H9 (cell line): Measurements from ENCODE around the gene FRAT2. TPM values are rescaled to one million over a fixed set of nuclear protein-coding genes. Genes with fewer than 3 reads are reported as not detected.

Source experiments
- DNase-seq: peaks from one replicate; pipeline ENCODE4 v3.0.0-alpha.2; 2017
- H2AFZ ChIP-seq: one replicate; pipeline ENCODE4 v1.6.1; 2013; ENCODE audit warnings: mild to moderate bottlenecking, low read length, control low read depth, moderate library complexity
- H2AK5ac ChIP-seq: 2 replicates; pipeline ENCODE4 v1.6.1; 2013; ENCODE audit warnings: low read length, control low read depth, mixed read lengths; ENCODE audit not compliant: insufficient read length
- H2BK120ac ChIP-seq: one replicate; pipeline ENCODE4 v1.6.1; 2013; ENCODE audit warnings: low read depth, mild to moderate bottlenecking, low read length, control low read depth, inconsistent platforms; ENCODE audit not compliant: poor library complexity, severe bottlenecking
- H2BK12ac ChIP-seq: 2 replicates; pipeline ENCODE4 v1.6.1; 2013; ENCODE audit warnings: low read length, control low read depth, mixed read lengths, low read depth; ENCODE audit not compliant: insufficient read length
- H2BK15ac ChIP-seq: 2 replicates; pipeline ENCODE4 v1.6.1; 2013; ENCODE audit warnings: low read depth, low read length, control low read depth
- H2BK20ac ChIP-seq: one replicate; pipeline ENCODE4 v1.6.1; 2013; ENCODE audit warnings: low read depth, mild to moderate bottlenecking, low read length, control low read depth, inconsistent platforms; ENCODE audit not compliant: poor library complexity, severe bottlenecking
- H2BK5ac ChIP-seq: 2 replicates; pipeline ENCODE4 v1.6.1; 2013; ENCODE audit warnings: low read length, control low read depth, mixed read lengths; ENCODE audit not compliant: insufficient read length
- H3K14ac ChIP-seq: 2 replicates; pipeline ENCODE4 v1.6.1; 2013; ENCODE audit warnings: low read length, control low read depth; ENCODE audit not compliant: insufficient read depth
- H3K18ac ChIP-seq: 2 replicates; pipeline ENCODE4 v1.6.1; 2013; ENCODE audit warnings: low read depth, mild to moderate bottlenecking, mixed read lengths, low read length, control low read depth; ENCODE audit not compliant: insufficient read length
- H3K23ac ChIP-seq: 2 replicates; pipeline ENCODE4 v1.6.1; 2013; ENCODE audit warnings: low read length, control low read depth, mixed read lengths, low read depth; ENCODE audit not compliant: insufficient read length
- H3K23me2 ChIP-seq: 2 replicates; pipeline ENCODE4 v1.6.1; 2013; ENCODE audit warnings: low read depth, mild to moderate bottlenecking, mixed read lengths, low read length, control low read depth; ENCODE audit not compliant: insufficient read length, poor library complexity, severe bottlenecking
- H3K27ac ChIP-seq: 2 replicates; pipeline ENCODE4 v1.5.1; 2013; ENCODE audit warnings: low read length, control low read depth, mixed read lengths, low read depth; ENCODE audit not compliant: insufficient read length
- H3K27me3 ChIP-seq: 2 replicates; pipeline ENCODE4 v1.6.1; 2013; ENCODE audit warnings: low read length, control low read depth, inconsistent platforms; ENCODE audit not compliant: insufficient read depth
- H3K4ac ChIP-seq: 2 replicates; pipeline ENCODE4 v1.6.1; 2013; ENCODE audit warnings: low read depth, mild to moderate bottlenecking, control low read depth, inconsistent platforms, low read length, moderate library complexity
- H3K4me1 ChIP-seq: 2 replicates; pipeline ENCODE4 v1.6.1; 2013; ENCODE audit warnings: low read length, control low read depth, inconsistent platforms; ENCODE audit not compliant: insufficient read depth
- H3K4me2 ChIP-seq: 2 replicates; pipeline ENCODE4 v1.6.1; 2013; ENCODE audit warnings: low read length, control low read depth, mixed read lengths; ENCODE audit not compliant: insufficient read length, insufficient read depth
- H3K56ac ChIP-seq: 2 replicates; pipeline ENCODE4 v1.6.1; 2013; ENCODE audit warnings: low read depth, mild to moderate bottlenecking, mixed read lengths, low read length, control low read depth; ENCODE audit not compliant: insufficient read length
- H3K79me1 ChIP-seq: 2 replicates; pipeline ENCODE4 v1.6.1; 2013; ENCODE audit warnings: low read depth, mild to moderate bottlenecking, moderate library complexity, low read length, control low read depth, inconsistent platforms; ENCODE audit not compliant: insufficient read depth, poor library complexity, severe bottlenecking
- H3K79me2 ChIP-seq: 2 replicates; pipeline ENCODE4 v1.6.1; 2013; ENCODE audit warnings: low read length, control low read depth, inconsistent platforms; ENCODE audit not compliant: insufficient read depth
- H3K9ac ChIP-seq: 2 replicates; pipeline ENCODE4 v1.6.1; 2013; ENCODE audit warnings: low read length, control low read depth, mixed read lengths; ENCODE audit not compliant: insufficient read length; ENCODE audit errors: extremely low read depth
- H3K9me3 ChIP-seq: one replicate; pipeline ENCODE4 v1.6.1; 2013; ENCODE audit warnings: low read depth, low read length, inconsistent platforms; ENCODE audit not compliant: control insufficient read depth
- H3T11ph ChIP-seq: one replicate; pipeline ENCODE4 v1.6.1; 2013; ENCODE audit warnings: mild to moderate bottlenecking, low read length, control low read depth, inconsistent platforms
- H4K20me1 ChIP-seq: one replicate; pipeline ENCODE4 v1.6.1; 2013; ENCODE audit not compliant: control insufficient read depth, insufficient read length, insufficient read depth
- H4K5ac ChIP-seq: 2 replicates; pipeline ENCODE4 v1.6.1; 2013; ENCODE audit warnings: low read depth, mild to moderate bottlenecking, mixed read lengths, low read length, control low read depth; ENCODE audit not compliant: insufficient read length
- H4K8ac ChIP-seq: replicated peaks from 2 replicates; pipeline ENCODE4 v1.6.1; 2013; ENCODE audit warnings: low read length, control low read depth, mixed read lengths, low read depth; ENCODE audit not compliant: insufficient read length
- H4K91ac ChIP-seq: 2 replicates; pipeline ENCODE4 v1.6.1; 2013; ENCODE audit warnings: low read depth, mild to moderate bottlenecking, moderate library complexity, mixed read lengths, low read length, control low read depth; ENCODE audit not compliant: insufficient read length
- H3K27ac Mint-ChIP-seq, 3 experiments: 2 replicates in 2 of 3; 3 replicates in 1 of 3; pipeline ENCODE4 v1.8.0; 2020 to 2021; ENCODE audit warnings: mixed read lengths in 3 of 3, mild to moderate bottlenecking in 1 of 3, moderate library complexity in 1 of 3
- H3K27me3 Mint-ChIP-seq: 2 replicates; pipeline ENCODE4 v1.8.0; 2021; ENCODE audit warnings: low read depth, mild to moderate bottlenecking, moderate library complexity, mixed read lengths
- H3K36me3 Mint-ChIP-seq, 3 experiments: 2 replicates in 2 of 3; 3 replicates in 1 of 3; pipeline ENCODE4 v1.8.0; 2020 to 2021; ENCODE audit warnings: low read depth in 3 of 3, mixed read lengths in 3 of 3; ENCODE audit not compliant: insufficient read depth in 1 of 3
- H3K4me1 Mint-ChIP-seq, 2 experiments: 2 replicates each; pipeline ENCODE4 v1.8.0; 2020; ENCODE audit warnings: mixed read lengths in 2 of 2
- H3K4me3 Mint-ChIP-seq, 2 experiments: 2 replicates in 1 of 2; 3 replicates in 1 of 2; pipeline ENCODE4 v1.8.0; 2020 to 2021; ENCODE audit warnings: mild to moderate bottlenecking in 2 of 2, mixed read lengths in 2 of 2, moderate library complexity in 1 of 2
- H3K9me3 Mint-ChIP-seq, 2 experiments: 2 replicates in 1 of 2; 3 replicates in 1 of 2; pipeline ENCODE4 v1.8.0; 2020; ENCODE audit warnings: mild to moderate bottlenecking in 2 of 2, mixed read lengths in 2 of 2, moderate library complexity in 1 of 2
- CTCF ChIP-seq: fragments of 200-600 bp; sonication (generic); conservative IDR thresholded peaks from 3 replicates; pipeline ENCODE4 v1.8.0; 2021; ENCODE audit warnings: antibody characterized with exemption, mild to moderate bottlenecking
- WGBS: extraction: QIAGEN DNeasy Blood & Tissue Kit; methylation state at CpG from one replicate; pipeline ENCODE4 v1.1.7; 2013; ENCODE audit warnings: missing lambda C conversion rate, low lambda C conversion rate, mixed read lengths; ENCODE audit not compliant: insufficient read length; ENCODE audit errors: extremely low coverage; 5-methylcytosine and 5-hydroxymethylcytosine counted together
- total RNA-seq: library from RNA; stranded (reverse); gene quantifications from 2 replicates; pipeline ENCODE4 v1.2.1, GENCODE V29; 2021

The FRAT2 gene
- total RNA-seq, 1 experiment from 2014 or later, result 129 TPM

DNA sequence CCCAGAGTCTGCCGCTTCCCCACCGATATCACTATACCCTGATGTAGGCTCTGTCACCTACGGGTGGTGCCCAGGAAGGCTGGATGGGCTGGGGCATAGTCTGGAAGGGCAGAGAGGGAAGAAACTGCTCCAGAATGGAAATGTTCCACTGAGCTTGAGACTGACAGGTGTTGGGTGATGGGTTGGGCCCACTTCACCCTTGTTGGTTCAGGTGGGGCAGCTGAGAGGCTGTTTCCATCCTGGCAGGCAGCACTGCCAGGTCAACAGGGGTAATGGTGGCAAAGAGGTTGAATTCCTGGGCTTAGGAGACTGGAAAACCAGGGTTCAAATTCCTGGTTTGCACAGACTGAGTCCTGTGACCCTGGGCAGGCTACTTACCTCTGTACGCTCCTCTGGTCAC lies 28.5 kb upstream of the FRAT2 start:
- TF ChIP-seq CTCF, result no peak
- H3K27me3 ChIP-seq, result no peaks in the 10 kb centered on the region
- no peak overlapping the region for H2AFZ ChIP-seq
- H3K18ac ChIP-seq, result no peak overlapping the region
- peaks cover 42 to 82% (median 63%) of the 10 kb centered on the region in 3 experiments; a peak in 6 of 7 replicates for H3K36me3 Mint-ChIP-seq
- no peak overlapping the region for H3K4me2 ChIP-seq
- H2BK12ac ChIP-seq, result no peak overlapping the region
- H3K56ac ChIP-seq, result no peak overlapping the region
- no peaks in the 10 kb centered on the region for H3K4me1 ChIP-seq
- H3T11ph ChIP-seq, result no peak overlapping the region
- no peaks in the 10 kb centered on the region for H3K79me1 ChIP-seq
- H3K14ac ChIP-seq, result no peak overlapping the region
- no peak overlapping the region for H2BK20ac ChIP-seq
- H3K27me3 Mint-ChIP-seq, result no peaks in the 10 kb centered on the region; the same call in 1 of the 2 replicates
- no peak overlapping the region for H3K27ac Mint-ChIP-seq
- no peaks in the 10 kb centered on the region for H3K23me2 ChIP-seq
- no peaks in the 10 kb centered on the region for H3K9me3 Mint-ChIP-seq
- H3K9ac ChIP-seq, result no peak overlapping the region
- H3K4ac ChIP-seq, result no peak overlapping the region
- H2AK5ac ChIP-seq, result no peak overlapping the region
- no peaks in the 10 kb centered on the region for H3K9me3 ChIP-seq
- H3K4me3 Mint-ChIP-seq, result no peak overlapping the region
- H2BK5ac ChIP-seq, result no peak overlapping the region
- no peak overlapping the region for H4K5ac ChIP-seq
- H3K79me2 ChIP-seq, result no peaks in the 10 kb centered on the region
- H3K27ac ChIP-seq, result no peak overlapping the region
- no peak for DNase-seq
- H4K91ac ChIP-seq, result no peak overlapping the region
- H4K8ac ChIP-seq, result no peak overlapping the region
- WGBS, result no CpG with 5 or more reads among the region's 4 CpGs
- no peaks in the 10 kb centered on the region for H4K20me1 ChIP-seq
- H2BK15ac ChIP-seq, result no peak overlapping the region
- H3K4me1 Mint-ChIP-seq, result peaks cover 2 to 8% of the 10 kb centered on the region in 2 experiments; a peak in 3 of 4 replicates
- H3K23ac ChIP-seq, result no peak overlapping the region
- H2BK120ac ChIP-seq, result no peak overlapping the region
